Pancreas (tissue), 10 donors: ENCODE data around the gene ARL4A. TPM values are rescaled to one million over a fixed set of nuclear protein-coding genes. Genes with fewer than 3 reads are reported as not detected.

Experiments used
- ATAC-seq, 4 donors: fragments of 200-7000 bp; cut with Tn5 transposase; one replicate each; pipeline versions ENCODE4 v1.8.0 to v1.9.1; 2020; ENCODE audit warnings: mild to moderate bottlenecking in 4 of 4, moderate library complexity in 4 of 4
- DNase-seq, 6 donors: peaks; one replicate each; pipeline ENCODE4 v3.0.0-alpha.2; 2020
- FAIRE-seq: peaks from 2 replicates; lab custom pipeline; 2012; peaks lifted over from hg19 to GRCh38; lab: Jason Lieb, UNC
- H3K27ac ChIP-seq, 4 donors: fragments of 200-600 bp; sonication (generic); 1 replicate in 3 of 4; 2 replicates in 1 of 4; pipeline versions ENCODE4 v1.5.0 to v1.8.0; 2020
- H3K27me3 ChIP-seq, 4 donors: fragments of 200-600 bp; one replicate each; pipeline ENCODE4 v1.8.0; 2021
- H3K36me3 ChIP-seq, 3 donors: fragments of 200-600 bp; sonication (generic) in 1 of 3; one replicate each; pipeline versions ENCODE4 v1.5.0 to v1.8.0; 2020 to 2021
- H3K4me1 ChIP-seq, 3 donors: fragments of 200-600 bp; one replicate each; pipeline ENCODE4 v1.8.0; 2021
- H3K4me3 ChIP-seq, 4 donors: fragments of 200-600 bp; sonication (generic) in 2 of 4; one replicate each; pipeline versions ENCODE4 v1.5.0 to v1.8.0; 2020 to 2021
- H3K9me3 ChIP-seq, 4 donors: fragments of 200-600 bp; one replicate each; pipeline ENCODE4 v1.8.0; 2021
- CTCF ChIP-seq, 4 donors: fragments of 200-600 bp; sonication (generic) in 3 of 4; IDR thresholded peaks; one replicate each; pipeline versions ENCODE4 v1.5.0 to v1.8.0; 2021; ENCODE audit warnings: antibody characterized with exemption in 4 of 4
- WGBS, 2 donors: extraction: QIAGEN DNeasy Blood & Tissue Kit; methylation state at CpG; one replicate each; pipeline ENCODE4 v1.1.7; 2013; 5-methylcytosine and 5-hydroxymethylcytosine counted together
- intact Hi-C, 3 donors: fragments of 100-400 bp; cut with DNase I; formaldehyde crosslinking; loops; one replicate each; pipeline versions ENCODE4 v1.11.1 to v1.14.2; 2022
- polyA plus RNA-seq, 2 donors: library from polyadenylated mRNA; stranded (reverse); fragments of 200-250 nt; gene quantifications; one replicate each; pipeline ENCODE4 v1.2.3, GENCODE V29; 2013
- total RNA-seq, 6 donors: library from RNA; stranded (reverse); fragmentation: NEBNext Ultra II Directional in 4 of 6; extraction: Animal tissue kit (Norgen Biotek cat#: 25700) in 4 of 6; gene quantifications; one replicate each; pipeline versions ENCODE4 v1.2.1 to v1.2.4, GENCODE V29; 2021 to 2023
- donor health status: healthy with polysubstance abuse.
- donor health status: DM: no; HTN: no; CAD: no; lungs with moderate emphysema.
- donor health status: DM: no; HTN: no; CAD: no.
- donor health status: control.
- donor health status: control.
- donor health status: Bipolar disorder and iron deficiency.
- donor health status: DM: yes; HTN: yes; CAD: no.
- donor health status: DM: no; HTN: no; CAD: no.
- donor health status: DM: no; HTN: no; CAD: no.
- donor health status: DM: yes; HTN: yes; CAD: no.

ARL4A gene
- total and polyA plus RNA-seq, 8 donors: 1.9 to 8.6 (median 4.2) TPM

GRCh38 chr7:12674861-12675260 is 12.6 kb upstream of the ARL4A start:
- intact Hi-C loops: no loop called here
- Histone ChIP-seq H3K4me3 (no peak overlapping the region), H3K27ac (no peak overlapping the region), H3K9me3 (no peaks in the 10 kb centered on the region), H3K27me3 (no peaks in the 10 kb centered on the region), H3K36me3 (no peaks in the 10 kb centered on the region), H3K4me1 (peaks cover 0 to 5% (median 0%) of the 10 kb centered on the region in 3 donors)
- TF ChIP-seq CTCF (IDR thresholded peaks at IDR 0.05): peak in 3 of 4 donors; percentile 17 to 43 (median 20)
- peak in 3 of 6 donors; percentile 20 to 34 (median 33) for DNase-seq
- peak; percentile 60 to 97 (median 93) for ATAC-seq
- whole genome bisulfite sequencing, 2 donors: 41 to 45% methylated on average over 4 of the region's 4 CpGs
- FAIRE-seq: no peak

DNA sequence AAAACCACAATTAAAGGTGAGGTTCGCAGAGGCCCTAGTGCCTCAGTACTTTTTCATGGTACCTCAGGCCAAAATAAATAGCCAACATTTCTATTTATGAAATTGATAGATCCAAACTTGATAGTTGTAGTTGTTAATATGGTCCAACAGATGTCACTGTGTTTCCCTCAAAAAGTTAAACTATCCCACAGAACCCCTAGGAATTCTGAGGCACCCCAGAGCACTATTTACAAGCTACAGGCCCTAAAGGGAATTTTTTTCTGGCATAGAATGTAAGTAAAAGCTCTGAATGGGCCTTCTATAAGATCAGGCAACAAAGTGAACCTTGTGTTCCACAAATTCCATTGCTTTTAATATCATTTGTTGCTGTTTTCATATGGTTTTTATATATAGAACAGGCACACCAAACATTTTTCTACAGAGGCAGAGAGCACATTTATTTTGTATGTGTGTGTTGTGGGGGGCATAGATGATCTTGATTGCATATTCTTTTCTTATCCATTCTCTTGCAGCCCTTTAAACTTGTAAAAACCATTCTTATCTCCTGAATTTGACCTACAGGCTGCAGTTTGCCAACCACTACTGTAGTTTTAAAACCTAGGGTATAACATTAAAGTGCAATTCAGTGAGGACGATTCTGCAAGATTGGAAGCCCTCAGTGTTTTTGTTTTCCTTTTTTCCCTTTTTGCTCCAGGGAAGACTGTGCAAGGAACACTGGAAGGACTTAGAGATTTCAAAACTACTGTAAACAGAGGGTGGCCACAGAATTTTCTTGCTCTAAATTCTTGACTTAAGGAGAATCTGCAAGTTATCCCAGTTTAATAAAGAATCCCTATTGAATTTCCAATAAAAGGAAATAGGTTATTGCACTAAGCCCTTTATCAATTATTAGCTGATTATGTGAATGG is 3.5 kb upstream of the ARL4A start:
- no peaks in the 10 kb centered on the region for H3K27me3 ChIP-seq
- DNase-seq (no peak), FAIRE-seq (no peak), ATAC-seq (no peak)
- H3K36me3 ChIP-seq: no peaks in the 10 kb centered on the region
- no peaks in the 10 kb centered on the region for H3K4me1 ChIP-seq
- no peak overlapping the region for H3K4me3 ChIP-seq
- H3K9me3 ChIP-seq: no peaks in the 10 kb centered on the region
- H3K27ac ChIP-seq: no peak overlapping the region
- 35 to 37% methylated on average over 2 of the region's 2 CpGs for WGBS, 2 donors
- intact Hi-C loops: loop anchor here in 1 of 3 donors (10.0 kb wide), 1 partner anchor 491 kb away; no protein-coding TSS in a partner anchor
- TF ChIP-seq CTCF (IDR thresholded peaks at IDR 0.05): no peak

GRCh38 chr7:12684733-12685132 is 2.7 kb upstream of the ARL4A start:
- no peak overlapping the region for H3K27ac ChIP-seq

GRCh38 chr7:12685550-12685949 is 1.9 kb upstream of the ARL4A start:
- intact Hi-C loops: loop anchor here in 1 of 3 donors (10.0 kb wide), 1 partner anchor 489 kb away; no protein-coding TSS in a partner anchor

More at GRCh38 chr7:12684733-12685132, 2.7 kb upstream of the ARL4A start:
- no peaks in the 10 kb centered on the region for H3K9me3 ChIP-seq
- ATAC-seq (no peak), FAIRE-seq (no peak), DNase-seq (no peak)
- no peaks in the 10 kb centered on the region for H3K27me3 ChIP-seq
- H3K36me3 ChIP-seq: no peaks in the 10 kb centered on the region
- WGBS, 2 donors: 89 to 91% methylated on average over 19 of the region's 19 CpGs
- no peak overlapping the region for H3K4me3 ChIP-seq
- no peaks in the 10 kb centered on the region for H3K4me1 ChIP-seq
- no peak for TF ChIP-seq CTCF (IDR thresholded peaks at IDR 0.05)
- intact Hi-C loops: loop anchor here in 1 of 3 donors (10.0 kb wide), 1 partner anchor 490 kb away; no protein-coding TSS in a partner anchor

More at GRCh38 chr7:12685550-12685949, 1.9 kb upstream of the ARL4A start:
- no peaks in the 10 kb centered on the region for H3K36me3 ChIP-seq
- DNase-seq: peak in 3 of 6 donors; percentile 10 to 27 (median 17)
- ATAC-seq: no peak
- peak overlapping the region in 1 of 4 donors; percentile 84 for H3K27ac ChIP-seq
- WGBS, 2 donors: 73 to 80% methylated on average over 13 of the region's 13 CpGs
- no peaks in the 10 kb centered on the region for H3K9me3 ChIP-seq
- no peak for FAIRE-seq
- H3K4me3 ChIP-seq: no peak overlapping the region
- H3K4me1 ChIP-seq: peaks cover 0 to 3% (median 0%) of the 10 kb centered on the region in 3 donors
- no peak for TF ChIP-seq CTCF (IDR thresholded peaks at IDR 0.05)
- H3K27me3 ChIP-seq: no peaks in the 10 kb centered on the region
